ENCODE measurements around the gene NOD2. TPM values are rescaled to one million over a fixed set of nuclear protein-coding genes. Genes with fewer than 3 reads are reported as not detected.
A peak's percentile ranks its signal among the peaks of the same experiment; 100 is the strongest.

The NOD2 gene
- total RNA-seq, 1 experiment from 2014 or later, result not detected

- Histone ChIP-seq H3K27me3 (ENCODE audit: control insufficient read depth, insufficient read depth, low read length) (no peaks in the 10 kb centered on the region), H3K27ac (ENCODE audit: low read length) (no peak overlapping the region), H3K9me3 (ENCODE audit: control insufficient read depth, insufficient read depth, low read depth, low read length) (no peaks in the 10 kb centered on the region), H3K4me1 (ENCODE audit: control insufficient read depth, insufficient read depth, low read length) (no peaks in the 10 kb centered on the region), H3K4me3 (ENCODE audit: low read depth in 2 of 2, low read length in 2 of 2) (no peak overlapping the region), H3K36me3 (ENCODE audit: control insufficient read depth, insufficient read depth, low read length) (no peaks in the 10 kb centered on the region; the same call in 1 of the 2 replicates)
- ChIA-PET POLR2A (no interaction called here), CTCF (no interaction called here)
- intact Hi-C loops (cut with micrococcal nuclease; ENCODE audit: unreplicated experiment) (no loop called here), in situ Hi-C loops (cut with HindIII; ENCODE audit: low pct_unique_long_range_greater_than_20kb, low sequenced_read_pairs) (no loop called here)
- TF ChIP-seq POLR2AphosphoS5 (IDR thresholded peaks at IDR 0.05; ENCODE audit: low read depth, low read length), result no peak
- TF ChIP-seq, protein P1, sequence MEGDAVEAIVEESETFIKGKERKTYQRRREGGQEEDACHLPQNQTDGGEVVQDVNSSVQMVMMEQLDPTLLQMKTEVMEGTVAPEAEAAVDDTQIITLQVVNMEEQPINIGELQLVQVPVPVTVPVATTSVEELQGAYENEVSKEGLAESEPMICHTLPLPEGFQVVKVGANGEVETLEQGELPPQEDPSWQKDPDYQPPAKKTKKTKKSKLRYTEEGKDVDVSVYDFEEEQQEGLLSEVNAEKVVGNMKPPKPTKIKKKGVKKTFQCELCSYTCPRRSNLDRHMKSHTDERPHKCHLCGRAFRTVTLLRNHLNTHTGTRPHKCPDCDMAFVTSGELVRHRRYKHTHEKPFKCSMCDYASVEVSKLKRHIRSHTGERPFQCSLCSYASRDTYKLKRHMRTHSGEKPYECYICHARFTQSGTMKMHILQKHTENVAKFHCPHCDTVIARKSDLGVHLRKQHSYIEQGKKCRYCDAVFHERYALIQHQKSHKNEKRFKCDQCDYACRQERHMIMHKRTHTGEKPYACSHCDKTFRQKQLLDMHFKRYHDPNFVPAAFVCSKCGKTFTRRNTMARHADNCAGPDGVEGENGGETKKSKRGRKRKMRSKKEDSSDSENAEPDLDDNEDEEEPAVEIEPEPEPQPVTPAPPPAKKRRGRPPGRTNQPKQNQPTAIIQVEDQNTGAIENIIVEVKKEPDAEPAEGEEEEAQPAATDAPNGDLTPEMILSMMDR (IDR thresholded peaks at IDR 0.05), result peak; percentile 28; the same call in 1 of the 2 replicates
- no TSS peak for BruUV-seq (replicated peaks)
- ATAC-seq (no peak), DNase-seq (ENCODE audit: low read depth, low spot score) (no peak)
Measured at GRCh38 chr16:50781043-50781442, 87.6 kb downstream of the NOD2 start.

GRCh38 chr16:50781518-50781917, 88.1 kb downstream of the NOD2 start:
- CTCF ChIA-PET, result interaction anchor here (0.7 kb wide), 1 partner anchor 17 kb away, joined by 6 read pairs; no protein-coding TSS in a partner anchor
- no peak overlapping the region for H3K4me3 ChIP-seq (ENCODE audit: low read depth in 2 of 2, low read length in 2 of 2)
- ATAC-seq (no peak), DNase-seq (ENCODE audit: low read depth, low spot score) (no peak)
- intact Hi-C loops (cut with micrococcal nuclease; ENCODE audit: unreplicated experiment) (no loop called here), in situ Hi-C loops (cut with HindIII; ENCODE audit: low pct_unique_long_range_greater_than_20kb, low sequenced_read_pairs) (no loop called here)
- POLR2A ChIA-PET, result no interaction called here
- TF ChIP-seq, protein P1 (IDR thresholded peaks at IDR 0.05), result no peak
- TF ChIP-seq POLR2AphosphoS5 (IDR thresholded peaks at IDR 0.05; ENCODE audit: low read depth, low read length), result no peak
- no peak for TF ChIP-seq TCF7L2 (IDR thresholded peaks at IDR 0.05; ENCODE audit: low read depth, low read length)
- TF ChIP-seq REST (IDR thresholded peaks at IDR 0.05; ENCODE audit: insufficient read depth in 1 of 2, low read depth in 2 of 2, low read length in 1 of 2), result no peak
- TF ChIP-seq SIN3A (IDR thresholded peaks at IDR 0.05; ENCODE audit: borderline replicate concordance, insufficient read depth, low read depth, low read length), result no peak
- no peak overlapping the region for H3K27ac ChIP-seq (ENCODE audit: low read length)
- no peaks in the 10 kb centered on the region for H3K9me3 ChIP-seq (ENCODE audit: control insufficient read depth, insufficient read depth, low read depth, low read length)
- H3K4me1 ChIP-seq (ENCODE audit: control insufficient read depth, insufficient read depth, low read length), result no peaks in the 10 kb centered on the region
- no TSS peak for BruUV-seq (replicated peaks)
- no peaks in the 10 kb centered on the region for H3K27me3 ChIP-seq (ENCODE audit: control insufficient read depth, insufficient read depth, low read length)
- no peaks in the 10 kb centered on the region; the same call in 1 of the 2 replicates for H3K36me3 ChIP-seq (ENCODE audit: control insufficient read depth, insufficient read depth, low read length)

Small RNAs within 50 kb of the gene (microRNA-seq; reads per million reads assigned to microRNA genes)
- gene MIR3181 (ENCODE audit: unreplicated experiment), result not detected

Other genes starting within 250 kb of the NOD2 start
- gene NKD1, start 145.2 kb upstream of the NOD2 start, total RNA-seq (2021; ENCODE audit: unreplicated experiment), result 0.18 TPM
- 0.10 TPM for gene SNX20, start 12.3 kb upstream of the NOD2 start, total RNA-seq (2021; ENCODE audit: unreplicated experiment)
- gene CYLD, start 48.5 kb downstream of the NOD2 start, total RNA-seq (2021; ENCODE audit: unreplicated experiment), result 10.1 TPM

All from Panc1 (cell line).